ENCODE results near the gene C4BPA.

The C4BPA gene

DNA sequence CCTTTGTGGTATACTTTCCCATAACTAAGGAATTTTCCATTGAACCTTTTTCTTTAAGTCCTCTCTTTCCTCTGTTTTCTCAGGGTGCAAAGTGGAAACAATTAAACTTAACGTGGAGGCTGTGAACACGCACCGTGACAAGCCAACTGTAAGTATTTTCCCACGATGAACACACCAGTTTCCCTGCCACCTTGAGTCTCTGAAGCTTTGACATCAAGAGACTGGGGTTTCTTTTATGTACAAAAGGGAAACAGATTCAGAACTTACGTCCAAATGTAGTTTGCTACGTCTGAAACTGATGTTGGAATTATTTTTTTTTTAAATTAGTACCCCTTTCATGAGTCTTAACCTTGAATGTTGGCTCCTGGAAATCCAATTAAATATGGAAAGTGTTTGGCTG is 32.6 kb upstream of the C4BPA start:
- no peak for DNase-seq
- Histone ChIP-seq H3K36me3 (replicated peaks) (no peaks in the 10 kb centered on the region), H3K4me3 (ENCODE audit: low read depth, low read length) (no peak overlapping the region), H3K27ac (no peak overlapping the region), H3K27me3 (replicated peaks) (no peaks in the 10 kb centered on the region)
- TF ChIP-seq, protein P1, sequence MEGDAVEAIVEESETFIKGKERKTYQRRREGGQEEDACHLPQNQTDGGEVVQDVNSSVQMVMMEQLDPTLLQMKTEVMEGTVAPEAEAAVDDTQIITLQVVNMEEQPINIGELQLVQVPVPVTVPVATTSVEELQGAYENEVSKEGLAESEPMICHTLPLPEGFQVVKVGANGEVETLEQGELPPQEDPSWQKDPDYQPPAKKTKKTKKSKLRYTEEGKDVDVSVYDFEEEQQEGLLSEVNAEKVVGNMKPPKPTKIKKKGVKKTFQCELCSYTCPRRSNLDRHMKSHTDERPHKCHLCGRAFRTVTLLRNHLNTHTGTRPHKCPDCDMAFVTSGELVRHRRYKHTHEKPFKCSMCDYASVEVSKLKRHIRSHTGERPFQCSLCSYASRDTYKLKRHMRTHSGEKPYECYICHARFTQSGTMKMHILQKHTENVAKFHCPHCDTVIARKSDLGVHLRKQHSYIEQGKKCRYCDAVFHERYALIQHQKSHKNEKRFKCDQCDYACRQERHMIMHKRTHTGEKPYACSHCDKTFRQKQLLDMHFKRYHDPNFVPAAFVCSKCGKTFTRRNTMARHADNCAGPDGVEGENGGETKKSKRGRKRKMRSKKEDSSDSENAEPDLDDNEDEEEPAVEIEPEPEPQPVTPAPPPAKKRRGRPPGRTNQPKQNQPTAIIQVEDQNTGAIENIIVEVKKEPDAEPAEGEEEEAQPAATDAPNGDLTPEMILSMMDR (IDR thresholded peaks at IDR 0.05; ENCODE audit: low read depth, low read length, missing control alignments), result no peak
- in situ Hi-C loops (cut with HindIII; ENCODE audit: low pct_ligation_motif_present, low sequenced_read_pairs), result no loop called here

DNA sequence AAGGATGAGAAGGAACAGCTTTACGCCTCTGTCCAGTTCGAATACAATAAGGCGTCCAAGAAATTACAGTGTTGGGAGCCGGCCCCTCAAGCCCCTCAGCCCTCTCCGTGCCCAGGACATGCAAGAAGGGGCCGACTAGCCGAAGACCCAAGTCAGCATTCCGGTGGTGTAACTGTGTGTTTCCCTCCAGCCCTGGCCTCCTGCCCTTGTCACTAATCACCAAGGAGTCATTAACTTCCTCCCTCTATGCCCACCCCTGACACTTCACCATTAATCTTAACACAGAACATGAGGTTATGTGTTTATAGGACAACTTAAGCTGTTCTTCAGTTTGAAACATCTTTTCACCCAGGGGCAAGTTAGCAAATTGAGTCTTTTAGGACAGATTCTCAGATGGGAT is 31.8 kb upstream of the C4BPA start:
- Histone ChIP-seq H3K4me3 (ENCODE audit: low read depth, low read length) (no peak overlapping the region), H3K27ac (no peak overlapping the region), H3K36me3 (replicated peaks) (no peaks in the 10 kb centered on the region), H3K27me3 (replicated peaks) (no peaks in the 10 kb centered on the region)
- DNase-seq, result no peak
- TF ChIP-seq, protein P1 (IDR thresholded peaks at IDR 0.05; ENCODE audit: low read depth, low read length, missing control alignments), result no peak
- in situ Hi-C loops (cut with HindIII; ENCODE audit: low pct_ligation_motif_present, low sequenced_read_pairs), result no loop called here

DNA sequence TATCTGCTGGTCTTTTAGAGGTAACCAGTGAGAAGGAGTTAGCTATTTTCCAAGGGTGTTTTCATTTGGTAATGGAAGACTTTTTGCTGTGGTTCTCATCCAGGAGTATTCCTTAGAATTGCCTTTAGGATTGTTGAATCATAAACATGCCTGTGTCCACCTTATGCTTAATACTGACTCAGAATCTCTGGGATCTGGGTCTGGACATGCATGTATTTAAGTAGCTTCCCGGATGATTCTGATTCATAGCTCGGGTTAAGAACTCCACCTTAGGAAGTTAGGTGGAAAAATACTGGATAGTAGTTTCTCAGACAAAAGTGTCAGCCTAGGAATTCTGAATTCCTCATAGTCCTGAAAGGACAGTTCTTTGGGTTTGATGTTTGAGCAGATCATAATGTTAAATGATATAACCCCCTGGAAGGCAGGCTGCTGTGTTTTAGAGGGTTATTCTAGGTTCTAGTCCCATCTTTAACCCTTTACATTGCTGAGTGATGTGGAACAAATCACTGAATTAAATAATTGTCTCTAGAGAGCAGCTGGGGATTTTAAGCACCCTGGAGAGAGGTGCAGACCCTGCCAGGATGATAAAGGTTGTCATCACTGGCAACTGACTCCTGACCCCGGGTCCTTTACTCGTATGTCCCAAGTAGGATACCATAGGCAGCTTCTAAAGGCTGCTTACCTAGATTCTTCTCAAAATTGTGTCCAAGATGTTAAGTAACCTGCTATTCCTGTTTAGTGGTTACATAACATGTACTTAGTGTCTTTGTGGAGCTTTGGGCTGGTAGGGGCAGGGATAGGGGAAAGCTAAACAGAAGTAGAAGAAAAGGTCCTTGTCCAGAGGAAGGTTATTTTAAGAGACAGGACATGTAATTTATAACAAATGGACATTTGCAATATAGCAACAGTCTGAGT is 29.9 kb upstream of the C4BPA start:
- no peak overlapping the region for H3K4me3 ChIP-seq (ENCODE audit: low read depth, low read length)
- in situ Hi-C loops (cut with HindIII; ENCODE audit: low pct_ligation_motif_present, low sequenced_read_pairs), result no loop called here
- TF ChIP-seq, protein P1 (IDR thresholded peaks at IDR 0.05; ENCODE audit: low read depth, low read length, missing control alignments), result no peak
- no peak overlapping the region for H3K27ac ChIP-seq
- H3K36me3 ChIP-seq (replicated peaks), result no peaks in the 10 kb centered on the region
- H3K27me3 ChIP-seq (replicated peaks), result no peaks in the 10 kb centered on the region
- DNase-seq, result no peak

DNA sequence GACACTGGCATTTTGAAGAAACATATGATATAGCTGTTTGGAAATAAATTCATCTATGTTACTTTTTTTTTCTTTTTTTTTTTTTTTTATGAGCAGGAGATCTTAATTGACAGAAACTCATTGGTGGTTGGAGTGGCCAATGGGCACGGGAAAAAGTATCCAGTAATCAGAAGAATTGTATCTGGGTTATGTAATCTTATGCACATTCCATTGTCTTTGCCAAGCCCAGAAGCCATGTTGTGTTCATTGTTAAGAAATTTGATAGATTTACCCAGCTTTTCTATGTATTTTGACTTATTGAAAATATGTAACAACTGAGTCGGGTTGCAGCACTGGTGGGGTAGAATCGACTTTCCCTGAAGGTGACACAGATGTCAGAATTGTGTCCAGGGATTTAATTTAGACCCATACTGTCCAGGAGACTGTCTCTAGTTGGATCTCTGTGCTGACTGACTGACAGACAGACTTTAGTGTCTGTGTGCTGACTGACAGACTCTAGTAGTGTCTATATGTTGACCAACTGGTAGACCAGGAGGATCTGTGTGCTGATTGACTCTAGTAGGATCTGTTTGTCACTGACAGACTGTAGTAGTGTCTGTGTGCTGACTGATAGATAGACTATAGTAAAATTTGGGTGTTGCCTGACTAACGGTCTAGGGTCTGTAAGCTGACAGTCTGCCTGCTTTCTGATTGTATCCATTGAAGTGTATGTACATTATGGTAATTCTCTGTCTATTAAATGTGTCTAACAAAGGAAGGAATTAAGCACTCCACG is 27.7 kb upstream of the C4BPA start:
- no peak for DNase-seq
- TF ChIP-seq, protein P1 (IDR thresholded peaks at IDR 0.05; ENCODE audit: low read depth, low read length, missing control alignments), result no peak
- no peaks in the 10 kb centered on the region for H3K27me3 ChIP-seq (replicated peaks)
- H3K36me3 ChIP-seq (replicated peaks), result no peaks in the 10 kb centered on the region
- in situ Hi-C loops (cut with HindIII; ENCODE audit: low pct_ligation_motif_present, low sequenced_read_pairs), result loop anchor here (25.0 kb wide), 1 partner anchor 336 kb away; no protein-coding TSS in a partner anchor
- H3K4me3 ChIP-seq (ENCODE audit: low read depth, low read length), result no peak overlapping the region
- H3K27ac ChIP-seq, result no peak overlapping the region

DNA sequence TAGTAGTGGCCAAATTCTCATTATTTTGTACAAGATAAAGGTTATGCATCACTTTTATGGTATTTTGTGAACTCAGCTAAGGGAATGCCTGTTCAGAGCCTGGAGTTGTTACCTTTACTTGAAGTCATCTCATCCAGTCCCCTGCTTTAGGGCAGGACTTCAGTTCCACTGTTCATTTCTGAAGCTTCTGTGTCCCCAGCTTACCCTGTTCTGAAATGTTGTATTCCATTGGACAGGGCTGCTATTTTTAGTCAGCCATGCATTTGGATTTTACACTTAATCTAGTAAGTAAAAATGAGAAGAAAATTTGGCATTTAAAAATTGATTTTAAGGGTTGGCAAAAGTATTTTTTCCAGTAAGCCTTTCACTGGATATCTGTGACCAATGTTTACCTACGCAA is 27.0 kb upstream of the C4BPA start:
- in situ Hi-C loops (cut with HindIII; ENCODE audit: low pct_ligation_motif_present, low sequenced_read_pairs), result loop anchor here (25.0 kb wide), 1 partner anchor 335 kb away; no protein-coding TSS in a partner anchor
- TF ChIP-seq, protein P1 (IDR thresholded peaks at IDR 0.05; ENCODE audit: low read depth, low read length, missing control alignments), result no peak

More for the DNA sequence above, 27.0 kb upstream of the C4BPA start:
- no peak overlapping the region for H3K4me3 ChIP-seq (ENCODE audit: low read depth, low read length)
- DNase-seq, result no peak
- no peak overlapping the region for H3K27ac ChIP-seq
- no peaks in the 10 kb centered on the region for H3K36me3 ChIP-seq (replicated peaks)
- no peaks in the 10 kb centered on the region for H3K27me3 ChIP-seq (replicated peaks)
